H9 (cell line): Measurements from ENCODE around the gene MICU2. TPM values are rescaled to one million over a fixed set of nuclear protein-coding genes. Genes with fewer than 3 reads are reported as not detected.

Experiments
- DNase-seq: peaks from one replicate; pipeline ENCODE4 v3.0.0-alpha.2; 2017
- H2AFZ ChIP-seq: one replicate; pipeline ENCODE4 v1.6.1; 2013; ENCODE audit warnings: mild to moderate bottlenecking, low read length, control low read depth, moderate library complexity
- H2AK5ac ChIP-seq: 2 replicates; pipeline ENCODE4 v1.6.1; 2013; ENCODE audit warnings: low read length, control low read depth, mixed read lengths; ENCODE audit not compliant: insufficient read length
- H2BK120ac ChIP-seq: one replicate; pipeline ENCODE4 v1.6.1; 2013; ENCODE audit warnings: low read depth, mild to moderate bottlenecking, low read length, control low read depth, inconsistent platforms; ENCODE audit not compliant: poor library complexity, severe bottlenecking
- H2BK12ac ChIP-seq: 2 replicates; pipeline ENCODE4 v1.6.1; 2013; ENCODE audit warnings: low read length, control low read depth, mixed read lengths, low read depth; ENCODE audit not compliant: insufficient read length
- H2BK15ac ChIP-seq: 2 replicates; pipeline ENCODE4 v1.6.1; 2013; ENCODE audit warnings: low read depth, low read length, control low read depth
- H2BK20ac ChIP-seq: one replicate; pipeline ENCODE4 v1.6.1; 2013; ENCODE audit warnings: low read depth, mild to moderate bottlenecking, low read length, control low read depth, inconsistent platforms; ENCODE audit not compliant: poor library complexity, severe bottlenecking
- H2BK5ac ChIP-seq: 2 replicates; pipeline ENCODE4 v1.6.1; 2013; ENCODE audit warnings: low read length, control low read depth, mixed read lengths; ENCODE audit not compliant: insufficient read length
- H3K14ac ChIP-seq: 2 replicates; pipeline ENCODE4 v1.6.1; 2013; ENCODE audit warnings: low read length, control low read depth; ENCODE audit not compliant: insufficient read depth
- H3K18ac ChIP-seq: 2 replicates; pipeline ENCODE4 v1.6.1; 2013; ENCODE audit warnings: low read depth, mild to moderate bottlenecking, mixed read lengths, low read length, control low read depth; ENCODE audit not compliant: insufficient read length
- H3K23ac ChIP-seq: 2 replicates; pipeline ENCODE4 v1.6.1; 2013; ENCODE audit warnings: low read length, control low read depth, mixed read lengths, low read depth; ENCODE audit not compliant: insufficient read length
- H3K23me2 ChIP-seq: 2 replicates; pipeline ENCODE4 v1.6.1; 2013; ENCODE audit warnings: low read depth, mild to moderate bottlenecking, mixed read lengths, low read length, control low read depth; ENCODE audit not compliant: insufficient read length, poor library complexity, severe bottlenecking
- H3K27ac ChIP-seq: 2 replicates; pipeline ENCODE4 v1.5.1; 2013; ENCODE audit warnings: low read length, control low read depth, mixed read lengths, low read depth; ENCODE audit not compliant: insufficient read length
- H3K27me3 ChIP-seq: 2 replicates; pipeline ENCODE4 v1.6.1; 2013; ENCODE audit warnings: low read length, control low read depth, inconsistent platforms; ENCODE audit not compliant: insufficient read depth
- H3K4ac ChIP-seq: 2 replicates; pipeline ENCODE4 v1.6.1; 2013; ENCODE audit warnings: low read depth, mild to moderate bottlenecking, control low read depth, inconsistent platforms, low read length, moderate library complexity
- H3K4me1 ChIP-seq: 2 replicates; pipeline ENCODE4 v1.6.1; 2013; ENCODE audit warnings: low read length, control low read depth, inconsistent platforms; ENCODE audit not compliant: insufficient read depth
- H3K4me2 ChIP-seq: 2 replicates; pipeline ENCODE4 v1.6.1; 2013; ENCODE audit warnings: low read length, control low read depth, mixed read lengths; ENCODE audit not compliant: insufficient read length, insufficient read depth
- H3K56ac ChIP-seq: 2 replicates; pipeline ENCODE4 v1.6.1; 2013; ENCODE audit warnings: low read depth, mild to moderate bottlenecking, mixed read lengths, low read length, control low read depth; ENCODE audit not compliant: insufficient read length
- H3K79me1 ChIP-seq: 2 replicates; pipeline ENCODE4 v1.6.1; 2013; ENCODE audit warnings: low read depth, mild to moderate bottlenecking, moderate library complexity, low read length, control low read depth, inconsistent platforms; ENCODE audit not compliant: insufficient read depth, poor library complexity, severe bottlenecking
- H3K79me2 ChIP-seq: 2 replicates; pipeline ENCODE4 v1.6.1; 2013; ENCODE audit warnings: low read length, control low read depth, inconsistent platforms; ENCODE audit not compliant: insufficient read depth
- H3K9ac ChIP-seq: 2 replicates; pipeline ENCODE4 v1.6.1; 2013; ENCODE audit warnings: low read length, control low read depth, mixed read lengths; ENCODE audit not compliant: insufficient read length; ENCODE audit errors: extremely low read depth
- H3K9me3 ChIP-seq: one replicate; pipeline ENCODE4 v1.6.1; 2013; ENCODE audit warnings: low read depth, low read length, inconsistent platforms; ENCODE audit not compliant: control insufficient read depth
- H3T11ph ChIP-seq: one replicate; pipeline ENCODE4 v1.6.1; 2013; ENCODE audit warnings: mild to moderate bottlenecking, low read length, control low read depth, inconsistent platforms
- H4K20me1 ChIP-seq: one replicate; pipeline ENCODE4 v1.6.1; 2013; ENCODE audit not compliant: control insufficient read depth, insufficient read length, insufficient read depth
- H4K5ac ChIP-seq: 2 replicates; pipeline ENCODE4 v1.6.1; 2013; ENCODE audit warnings: low read depth, mild to moderate bottlenecking, mixed read lengths, low read length, control low read depth; ENCODE audit not compliant: insufficient read length
- H4K8ac ChIP-seq: replicated peaks from 2 replicates; pipeline ENCODE4 v1.6.1; 2013; ENCODE audit warnings: low read length, control low read depth, mixed read lengths, low read depth; ENCODE audit not compliant: insufficient read length
- H4K91ac ChIP-seq: 2 replicates; pipeline ENCODE4 v1.6.1; 2013; ENCODE audit warnings: low read depth, mild to moderate bottlenecking, moderate library complexity, mixed read lengths, low read length, control low read depth; ENCODE audit not compliant: insufficient read length
- H3K27ac Mint-ChIP-seq, 3 experiments: 2 replicates in 2 of 3; 3 replicates in 1 of 3; pipeline ENCODE4 v1.8.0; 2020 to 2021; ENCODE audit warnings: mixed read lengths in 3 of 3, mild to moderate bottlenecking in 1 of 3, moderate library complexity in 1 of 3
- H3K27me3 Mint-ChIP-seq: 2 replicates; pipeline ENCODE4 v1.8.0; 2021; ENCODE audit warnings: low read depth, mild to moderate bottlenecking, moderate library complexity, mixed read lengths
- H3K36me3 Mint-ChIP-seq, 3 experiments: 2 replicates in 2 of 3; 3 replicates in 1 of 3; pipeline ENCODE4 v1.8.0; 2020 to 2021; ENCODE audit warnings: low read depth in 3 of 3, mixed read lengths in 3 of 3; ENCODE audit not compliant: insufficient read depth in 1 of 3
- H3K4me1 Mint-ChIP-seq, 2 experiments: 2 replicates each; pipeline ENCODE4 v1.8.0; 2020; ENCODE audit warnings: mixed read lengths in 2 of 2
- H3K4me3 Mint-ChIP-seq, 2 experiments: 2 replicates in 1 of 2; 3 replicates in 1 of 2; pipeline ENCODE4 v1.8.0; 2020 to 2021; ENCODE audit warnings: mild to moderate bottlenecking in 2 of 2, mixed read lengths in 2 of 2, moderate library complexity in 1 of 2
- H3K9me3 Mint-ChIP-seq, 2 experiments: 2 replicates in 1 of 2; 3 replicates in 1 of 2; pipeline ENCODE4 v1.8.0; 2020; ENCODE audit warnings: mild to moderate bottlenecking in 2 of 2, mixed read lengths in 2 of 2, moderate library complexity in 1 of 2
- CTCF ChIP-seq: fragments of 200-600 bp; sonication (generic); conservative IDR thresholded peaks from 3 replicates; pipeline ENCODE4 v1.8.0; 2021; ENCODE audit warnings: antibody characterized with exemption, mild to moderate bottlenecking
- WGBS: extraction: QIAGEN DNeasy Blood & Tissue Kit; methylation state at CpG from one replicate; pipeline ENCODE4 v1.1.7; 2013; ENCODE audit warnings: missing lambda C conversion rate, low lambda C conversion rate, mixed read lengths; ENCODE audit not compliant: insufficient read length; ENCODE audit errors: extremely low coverage; 5-methylcytosine and 5-hydroxymethylcytosine counted together
- total RNA-seq: library from RNA; stranded (reverse); gene quantifications from 2 replicates; pipeline ENCODE4 v1.2.1, GENCODE V29; 2021

The MICU2 gene
- total RNA-seq, 1 experiment from 2014 or later, result 38.4 TPM

GRCh38 chr13:21541980-21542379 lies 62.0 kb downstream of the MICU2 start:
- Histone ChIP-seq H4K8ac (no peak overlapping the region), H3T11ph (no peak overlapping the region), H4K5ac (no peak overlapping the region), H3K18ac (no peak overlapping the region), H3K23me2 (no peaks in the 10 kb centered on the region), H3K27me3 (no peaks in the 10 kb centered on the region), H2BK12ac (no peak overlapping the region), H2BK120ac (no peak overlapping the region), H2AFZ (no peak overlapping the region), H2BK20ac (no peak overlapping the region), H2BK5ac (no peak overlapping the region), H3K27ac (no peak overlapping the region), H3K9me3 (no peaks in the 10 kb centered on the region), H3K23ac (no peak overlapping the region), H2BK15ac (no peak overlapping the region), H2AK5ac (no peak overlapping the region), H3K9ac (no peak overlapping the region), H3K4me2 (no peak overlapping the region), H3K56ac (no peak overlapping the region), H3K79me2 (no peaks in the 10 kb centered on the region), H3K4me1 (no peaks in the 10 kb centered on the region), H3K79me1 (no peaks in the 10 kb centered on the region), H4K91ac (no peak overlapping the region), H3K4ac (no peak overlapping the region), H4K20me1 (no peaks in the 10 kb centered on the region), H3K14ac (no peak overlapping the region)
- Mint-ChIP-seq H3K4me3 (no peak overlapping the region), H3K4me1 (peaks cover 9% of the 10 kb centered on the region in 2 experiments), H3K9me3 (peaks cover 0 to 3% of the 10 kb centered on the region in 2 experiments; a peak in 1 of 5 replicates), H3K27me3 (no peaks in the 10 kb centered on the region), H3K36me3 (peaks cover 10 to 27% (median 13%) of the 10 kb centered on the region in 3 experiments; a peak in 6 of 7 replicates), H3K27ac (no peak overlapping the region)
- no CpG with 5 or more reads among the region's 1 CpG for WGBS
- no peak for DNase-seq
- no peak for TF ChIP-seq CTCF
